WI38 (cell line): ENCODE results near the gene CACNA1H.

Experiments
- H3K4me3 ChIP-seq: 2 replicates; pipeline ENCODE4 v1.5.1; 2011; ENCODE audit warnings: low read depth, mild to moderate bottlenecking, control low read depth, low read length
- TF ChIP-seq, protein P1 (sequence below): IDR thresholded peaks from 2 replicates; pipeline ENCODE4 v1.5.1; 2012; ENCODE audit warnings: low read depth, mild to moderate bottlenecking, control low read depth, low read length

CACNA1H gene

GRCh38 chr16:1212616-1213194, 59.8 kb downstream of the CACNA1H start:
- TF ChIP-seq, protein P1, sequence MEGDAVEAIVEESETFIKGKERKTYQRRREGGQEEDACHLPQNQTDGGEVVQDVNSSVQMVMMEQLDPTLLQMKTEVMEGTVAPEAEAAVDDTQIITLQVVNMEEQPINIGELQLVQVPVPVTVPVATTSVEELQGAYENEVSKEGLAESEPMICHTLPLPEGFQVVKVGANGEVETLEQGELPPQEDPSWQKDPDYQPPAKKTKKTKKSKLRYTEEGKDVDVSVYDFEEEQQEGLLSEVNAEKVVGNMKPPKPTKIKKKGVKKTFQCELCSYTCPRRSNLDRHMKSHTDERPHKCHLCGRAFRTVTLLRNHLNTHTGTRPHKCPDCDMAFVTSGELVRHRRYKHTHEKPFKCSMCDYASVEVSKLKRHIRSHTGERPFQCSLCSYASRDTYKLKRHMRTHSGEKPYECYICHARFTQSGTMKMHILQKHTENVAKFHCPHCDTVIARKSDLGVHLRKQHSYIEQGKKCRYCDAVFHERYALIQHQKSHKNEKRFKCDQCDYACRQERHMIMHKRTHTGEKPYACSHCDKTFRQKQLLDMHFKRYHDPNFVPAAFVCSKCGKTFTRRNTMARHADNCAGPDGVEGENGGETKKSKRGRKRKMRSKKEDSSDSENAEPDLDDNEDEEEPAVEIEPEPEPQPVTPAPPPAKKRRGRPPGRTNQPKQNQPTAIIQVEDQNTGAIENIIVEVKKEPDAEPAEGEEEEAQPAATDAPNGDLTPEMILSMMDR: no peak
- H3K4me3 ChIP-seq: no peak overlapping the region

DNA sequence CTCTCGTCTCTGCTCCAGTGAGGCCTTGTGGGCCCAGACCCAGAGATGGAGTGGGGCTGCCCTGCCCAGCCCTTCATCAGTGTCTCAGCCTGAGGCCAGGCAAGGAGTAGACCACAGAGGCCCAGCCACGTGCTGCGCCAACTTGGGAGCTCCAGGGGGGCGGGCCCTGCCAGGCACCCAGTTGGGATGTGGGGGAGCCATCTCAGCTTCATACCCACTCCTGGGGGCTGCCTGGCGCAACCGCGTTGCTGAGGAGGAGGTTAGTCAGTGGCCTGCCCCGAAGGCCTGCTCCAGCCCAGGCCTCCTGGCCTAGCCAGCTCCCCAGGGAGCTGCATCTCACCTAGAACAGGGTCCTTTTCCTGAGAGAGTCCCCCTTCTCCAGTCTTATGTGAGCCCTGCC, 60.3 kb downstream of the CACNA1H start:
- TF ChIP-seq, protein P1: no peak
- H3K4me3 ChIP-seq: no peak overlapping the region

GRCh38 chr16:1213796-1214372, 61.0 kb downstream of the CACNA1H start:
- TF ChIP-seq, protein P1: no peak

DNA sequence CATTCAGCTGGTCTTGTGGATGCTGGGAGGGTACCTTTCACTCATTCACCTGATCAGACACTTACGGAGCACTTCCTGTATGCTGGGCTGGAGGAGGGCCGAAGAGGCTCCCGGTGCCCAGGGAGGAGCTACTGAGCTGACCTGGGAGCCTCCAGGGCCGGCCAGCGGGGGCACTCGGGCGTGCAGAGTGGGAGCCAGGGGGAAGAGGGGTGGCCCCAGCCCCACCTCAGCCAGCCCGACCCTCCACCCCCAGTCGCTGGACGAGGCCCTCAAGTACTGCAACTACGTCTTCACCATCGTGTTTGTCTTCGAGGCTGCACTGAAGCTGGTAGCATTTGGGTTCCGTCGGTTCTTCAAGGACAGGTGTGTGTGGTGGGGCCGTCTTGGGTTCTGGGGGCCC, 61.8 kb downstream of the CACNA1H start:
- H3K4me3 ChIP-seq: no peak overlapping the region
- TF ChIP-seq, protein P1: no peak

More at GRCh38 chr16:1213796-1214372, 61.0 kb downstream of the CACNA1H start:
- no peak overlapping the region for H3K4me3 ChIP-seq

GRCh38 chr16:1215574-1216295, 62.8 kb downstream of the CACNA1H start:
- TF ChIP-seq, protein P1: no peak
- no peak overlapping the region for H3K4me3 ChIP-seq

GRCh38 chr16:1216296-1216619, 63.4 kb downstream of the CACNA1H start:
- TF ChIP-seq, protein P1: no peak
- H3K4me3 ChIP-seq: no peak overlapping the region
